Measurements from ENCODE around the gene CSTF2T. TPM values are rescaled to one million over a fixed set of nuclear protein-coding genes. Genes with fewer than 3 reads are reported as not detected.

Gene CSTF2T
- total RNA-seq = 10 to 100 TPM; 11.9 to 17.3 (median 16.2) TPM

DNA sequence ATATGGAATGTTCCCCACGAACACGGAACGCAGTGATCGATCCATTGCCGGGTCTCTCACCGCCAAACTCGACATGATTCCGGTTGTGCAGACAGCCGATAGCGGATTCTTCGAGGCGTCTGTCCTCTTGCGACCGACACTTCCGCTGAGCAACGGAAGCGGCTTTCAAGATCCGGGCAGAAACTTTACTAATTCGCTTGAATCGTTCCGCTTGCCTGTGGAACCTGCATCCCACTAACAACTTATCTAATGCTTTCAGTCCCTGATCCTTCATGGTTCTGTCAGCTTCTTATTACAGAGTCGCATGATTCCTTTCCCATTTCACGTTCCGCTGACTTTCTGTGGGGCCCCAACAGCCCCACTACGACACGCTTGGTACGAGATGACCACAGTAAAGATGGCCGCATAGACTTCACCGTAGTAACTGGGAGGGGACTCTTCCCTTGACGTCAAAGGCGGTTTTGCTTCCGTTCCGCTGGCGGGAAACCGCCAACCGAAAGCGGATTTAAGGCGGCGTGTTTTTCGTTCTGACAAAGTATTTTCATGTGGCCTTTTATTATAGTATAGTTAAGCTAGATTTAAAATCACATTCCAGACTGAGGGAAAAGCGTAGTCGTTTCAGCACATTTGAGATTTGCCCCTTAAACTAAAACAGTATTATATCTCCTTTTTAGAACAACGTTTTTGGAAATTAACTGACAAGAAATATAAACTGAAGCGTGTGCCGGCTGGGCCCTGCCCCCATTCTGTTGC, at the start of gene CSTF2T:
TSS of gene CSTF2T (minus strand) at position 121 of the 753 bp plus-strand sequence. CDS start at position 75, 46 bp downstream.
- H3K36me3 ChIP-seq = no peaks in the 10 kb centered on the region
- peaks cover 0 to 30% (median 11%) of the 10 kb centered on the region in 4 donors for H3K4me1 ChIP-seq
- peak within 1 kb of the TSS; percentile 84 to 94 (median 87) for H3K27ac ChIP-seq
- peak; percentile 84 to 96 (median 87) for DNase-seq
- peak within 1 kb of the TSS; percentile 50 to 91 (median 80) for H3K4me3 ChIP-seq
- no peaks in the 10 kb centered on the region for H3K27me3 ChIP-seq
- TF ChIP-seq, protein P1, sequence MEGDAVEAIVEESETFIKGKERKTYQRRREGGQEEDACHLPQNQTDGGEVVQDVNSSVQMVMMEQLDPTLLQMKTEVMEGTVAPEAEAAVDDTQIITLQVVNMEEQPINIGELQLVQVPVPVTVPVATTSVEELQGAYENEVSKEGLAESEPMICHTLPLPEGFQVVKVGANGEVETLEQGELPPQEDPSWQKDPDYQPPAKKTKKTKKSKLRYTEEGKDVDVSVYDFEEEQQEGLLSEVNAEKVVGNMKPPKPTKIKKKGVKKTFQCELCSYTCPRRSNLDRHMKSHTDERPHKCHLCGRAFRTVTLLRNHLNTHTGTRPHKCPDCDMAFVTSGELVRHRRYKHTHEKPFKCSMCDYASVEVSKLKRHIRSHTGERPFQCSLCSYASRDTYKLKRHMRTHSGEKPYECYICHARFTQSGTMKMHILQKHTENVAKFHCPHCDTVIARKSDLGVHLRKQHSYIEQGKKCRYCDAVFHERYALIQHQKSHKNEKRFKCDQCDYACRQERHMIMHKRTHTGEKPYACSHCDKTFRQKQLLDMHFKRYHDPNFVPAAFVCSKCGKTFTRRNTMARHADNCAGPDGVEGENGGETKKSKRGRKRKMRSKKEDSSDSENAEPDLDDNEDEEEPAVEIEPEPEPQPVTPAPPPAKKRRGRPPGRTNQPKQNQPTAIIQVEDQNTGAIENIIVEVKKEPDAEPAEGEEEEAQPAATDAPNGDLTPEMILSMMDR (IDR thresholded peaks at IDR 0.05) = peak in 1 of 6 experiments; percentile 7
- peak; percentile 46 to 49 for TF ChIP-seq POLR2A (IDR thresholded peaks at IDR 0.05)
- H3K9me3 ChIP-seq = no peaks in the 10 kb centered on the region

GRCh38 chr10:51748959-51749358, 49.6 kb upstream of the CSTF2T start:
- TF ChIP-seq, protein P1 (IDR thresholded peaks at IDR 0.05) = no peak
- TF ChIP-seq POLR2A (IDR thresholded peaks at IDR 0.05) = no peak
- no peaks in the 10 kb centered on the region for H3K27me3 ChIP-seq

DNA sequence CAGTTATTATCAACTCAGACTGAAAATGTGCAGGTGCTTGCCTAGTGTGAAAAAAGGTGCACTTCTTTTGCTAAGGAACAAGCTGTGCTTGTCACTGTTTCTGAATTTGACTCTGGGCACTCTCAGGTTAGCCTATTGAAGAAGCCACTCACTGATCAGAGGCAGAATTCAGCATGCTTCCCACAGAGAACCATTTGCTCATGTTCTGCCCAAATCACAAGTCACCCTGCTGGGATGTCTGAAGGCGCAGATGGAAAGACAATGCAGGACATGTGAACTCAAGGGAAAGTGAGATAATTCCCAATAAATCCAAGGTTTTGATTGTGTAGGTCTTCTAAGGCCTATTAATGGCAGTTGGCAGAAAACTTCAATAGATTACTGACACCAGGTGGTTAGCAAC, 47.8 kb upstream of the CSTF2T start:
- H3K27me3 ChIP-seq = no peaks in the 10 kb centered on the region
- H3K9me3 ChIP-seq = no peaks in the 10 kb centered on the region
- H3K4me3 ChIP-seq = no peak overlapping the region
- H3K4me1 ChIP-seq = no peaks in the 10 kb centered on the region
- no peak overlapping the region for H3K27ac ChIP-seq
- TF ChIP-seq POLR2A (IDR thresholded peaks at IDR 0.05) = no peak
- TF ChIP-seq, protein P1 (IDR thresholded peaks at IDR 0.05) = no peak
- DNase-seq = no peak
- H3K36me3 ChIP-seq = no peaks in the 10 kb centered on the region

More at GRCh38 chr10:51748959-51749358, 49.6 kb upstream of the CSTF2T start:
- no peak for DNase-seq
- H3K36me3 ChIP-seq = no peaks in the 10 kb centered on the region
- no peaks in the 10 kb centered on the region for H3K4me1 ChIP-seq
- H3K27ac ChIP-seq = no peak overlapping the region
- H3K9me3 ChIP-seq = no peaks in the 10 kb centered on the region
- no peak overlapping the region for H3K4me3 ChIP-seq

GRCh38 chr10:51745397-51745796, 46.0 kb upstream of the CSTF2T start:
- no peak overlapping the region for H3K27ac ChIP-seq
- DNase-seq = no peak
- no peaks in the 10 kb centered on the region for H3K9me3 ChIP-seq
- H3K4me3 ChIP-seq = no peak overlapping the region
- H3K27me3 ChIP-seq = no peaks in the 10 kb centered on the region
- no peaks in the 10 kb centered on the region for H3K4me1 ChIP-seq
- TF ChIP-seq, protein P1 (IDR thresholded peaks at IDR 0.05) = no peak
- no peaks in the 10 kb centered on the region for H3K36me3 ChIP-seq

GRCh38 chr10:51744235-51745000, 45.0 kb upstream of the CSTF2T start:
- no peaks in the 10 kb centered on the region for H3K9me3 ChIP-seq
- no peaks in the 10 kb centered on the region for H3K36me3 ChIP-seq
- H3K27ac ChIP-seq = no peak overlapping the region
- DNase-seq = no peak
- no peaks in the 10 kb centered on the region for H3K4me1 ChIP-seq
- no peak overlapping the region for H3K4me3 ChIP-seq
- H3K27me3 ChIP-seq = no peaks in the 10 kb centered on the region
- TF ChIP-seq POLR2A (IDR thresholded peaks at IDR 0.05) = no peak
- TF ChIP-seq, protein P1 (IDR thresholded peaks at IDR 0.05) = no peak
